Measurements from ENCODE around the gene PIN4.
A peak's percentile ranks its signal among the peaks of the same experiment; 100 is the strongest.
"Not testable (repeated sequence)": the region's sequence is repeated elsewhere in the genome, so short reads cannot be mapped to it uniquely, and the experiment has no call there.

The PIN4 gene

GRCh38 chrX:72159769-72160168, 21.8 kb upstream of the PIN4 start:
- no peak for DNase-seq (ENCODE audit: extremely low read depth, low read depth)
- H3K4me3 ChIP-seq (replicated peaks; ENCODE audit: low read depth, low read length) = no peak overlapping the region
- no peak for TF ChIP-seq CTCF (IDR thresholded peaks at IDR 0.05; ENCODE audit: low read depth, low read length, missing control alignments)

GRCh38 chrX:72165551-72165950, 16.0 kb upstream of the PIN4 start:
- no peak for TF ChIP-seq CTCF (IDR thresholded peaks at IDR 0.05; ENCODE audit: low read depth, low read length, missing control alignments)
- no peak overlapping the region for H3K4me3 ChIP-seq (replicated peaks; ENCODE audit: low read depth, low read length)
- no peak for DNase-seq (ENCODE audit: extremely low read depth, low read depth)

GRCh38 chrX:72169008-72169728, 12.4 kb upstream of the PIN4 start:
- no peak for DNase-seq (ENCODE audit: extremely low read depth, low read depth)
- no peak overlapping the region for H3K4me3 ChIP-seq (replicated peaks; ENCODE audit: low read depth, low read length)

GRCh38 chrX:72176289-72176688, 5.3 kb upstream of the PIN4 start:
- H3K4me3 ChIP-seq (replicated peaks; ENCODE audit: low read depth, low read length) = not testable (repeated sequence)

More at GRCh38 chrX:72169008-72169728, 12.4 kb upstream of the PIN4 start:
- no peak for TF ChIP-seq CTCF (IDR thresholded peaks at IDR 0.05; ENCODE audit: low read depth, low read length, missing control alignments)

GRCh38 chrX:72176981-72177380, 4.6 kb upstream of the PIN4 start:
- no peak for DNase-seq (ENCODE audit: extremely low read depth, low read depth)
- no peak for TF ChIP-seq CTCF (IDR thresholded peaks at IDR 0.05; ENCODE audit: low read depth, low read length, missing control alignments)
- no peak overlapping the region for H3K4me3 ChIP-seq (replicated peaks; ENCODE audit: low read depth, low read length)

More at GRCh38 chrX:72176289-72176688, 5.3 kb upstream of the PIN4 start:
- not testable (repeated sequence) for DNase-seq (ENCODE audit: extremely low read depth, low read depth)

- no peak for TF ChIP-seq CTCF (IDR thresholded peaks at IDR 0.05; ENCODE audit: low read depth, low read length, missing control alignments)
- DNase-seq (ENCODE audit: extremely low read depth, low read depth) = no peak
- H3K4me3 ChIP-seq (replicated peaks; ENCODE audit: low read depth, low read length) = peak overlapping the region; percentile 77
These were observed 1.0 kb upstream of the PIN4 start for GRCh38 chrX:72180539-72180938.

GRCh38 chrX:72182924-72183323, 1.4 kb downstream of the PIN4 start:
- H3K4me3 ChIP-seq (replicated peaks; ENCODE audit: low read depth, low read length) = peak overlapping the region; percentile 77
- no peak for TF ChIP-seq CTCF (IDR thresholded peaks at IDR 0.05; ENCODE audit: low read depth, low read length, missing control alignments)
- no peak for DNase-seq (ENCODE audit: extremely low read depth, low read depth)
